ENCODE measurements around the gene DYNLT1. TPM values are rescaled to one million over a fixed set of nuclear protein-coding genes. Genes with fewer than 3 reads are reported as not detected.
"Not testable (repeated sequence)": the region's sequence is repeated elsewhere in the genome, so short reads cannot be mapped to it uniquely, and the experiment has no call there.

Gene DYNLT1
- total RNA-seq, 1 donor from 2014 or later, result 129 TPM

- no peak for DNase-seq (ENCODE audit: low read depth, low spot score)
Measured at GRCh38 chr6:158624684-158625682, 19.6 kb downstream of the DYNLT1 start.

- DNase-seq (ENCODE audit: low read depth, low spot score), result no peak
Measured at GRCh38 chr6:158622545-158623190, 21.9 kb downstream of the DYNLT1 start.

- no peak for DNase-seq (ENCODE audit: low read depth, low spot score)
Measured at GRCh38 chr6:158621694-158622544, 22.6 kb downstream of the DYNLT1 start.

- no peak for DNase-seq (ENCODE audit: low read depth, low spot score)
Measured at GRCh38 chr6:158620963-158621693, 23.4 kb downstream of the DYNLT1 start.

GRCh38 chr6:158619922-158620801 is 24.4 kb downstream of the DYNLT1 start:
- no peak for DNase-seq (ENCODE audit: low read depth, low spot score)

GRCh38 chr6:158618289-158618688 is 26.3 kb downstream of the DYNLT1 start:
- DNase-seq (ENCODE audit: low read depth, low spot score), result not testable (repeated sequence)

- not testable (repeated sequence) for DNase-seq (ENCODE audit: low read depth, low spot score)
Measured at GRCh38 chr6:158614606-158615005, 29.9 kb downstream of the DYNLT1 start.

GRCh38 chr6:158611541-158612370 is 32.8 kb downstream of the DYNLT1 start:
- no peak for DNase-seq (ENCODE audit: low read depth, low spot score)

GRCh38 chr6:158611039-158611438 is 33.5 kb downstream of the DYNLT1 start:
- DNase-seq (ENCODE audit: low read depth, low spot score), result no peak

GRCh38 chr6:158610319-158610968 is 34.1 kb downstream of the DYNLT1 start:
- DNase-seq (ENCODE audit: low read depth, low spot score), result no peak

- DNase-seq (ENCODE audit: low read depth, low spot score), result no peak
Measured at GRCh38 chr6:158609455-158610155, 34.9 kb downstream of the DYNLT1 start.

- DNase-seq (ENCODE audit: low read depth, low spot score), result no peak
Measured at GRCh38 chr6:158608221-158608620, 36.3 kb downstream of the DYNLT1 start.

- DNase-seq (ENCODE audit: low read depth, low spot score), result no peak
Measured at GRCh38 chr6:158607411-158608170, 37.0 kb downstream of the DYNLT1 start.

- no peak for DNase-seq (ENCODE audit: low read depth, low spot score)
Measured at GRCh38 chr6:158606935-158607334, 37.6 kb downstream of the DYNLT1 start.

- DNase-seq (ENCODE audit: low read depth, low spot score), result not testable (repeated sequence)
Measured at GRCh38 chr6:158606011-158606410, 38.5 kb downstream of the DYNLT1 start.

- DNase-seq (ENCODE audit: low read depth, low spot score), result peak; percentile 37
Measured at GRCh38 chr6:158605266-158605878, 39.2 kb downstream of the DYNLT1 start.

GRCh38 chr6:158604048-158604406 is 40.5 kb downstream of the DYNLT1 start:
- no peak for DNase-seq (ENCODE audit: low read depth, low spot score)
